ENCODE measurements around the gene PNPT1. TPM values are rescaled to one million over a fixed set of nuclear protein-coding genes. Genes with fewer than 3 reads are reported as not detected.

The PNPT1 gene
- total and polyA plus RNA-seq, 9 of the 15 experiments (the other 6 are each of a cell fraction or from before 2014, with no cell fraction given), result 46.5 to 104 (median 62.7) TPM

GRCh38 chr2:55710025-55710424, 16.4 kb upstream of the PNPT1 start (continued):
- TF ChIP-seq KDM2B (CRISPR knock-in tag; IDR thresholded peaks at IDR 0.05), result no peak
- no peak for TF ChIP-seq SOX6 (IDR thresholded peaks at IDR 0.05)
- no peak for TF ChIP-seq HBP1 (CRISPR knock-in tag; IDR thresholded peaks at IDR 0.05)
- TF ChIP-seq HDAC2 (IDR thresholded peaks at IDR 0.05), result no peak
- TF ChIP-seq, protein P1, sequence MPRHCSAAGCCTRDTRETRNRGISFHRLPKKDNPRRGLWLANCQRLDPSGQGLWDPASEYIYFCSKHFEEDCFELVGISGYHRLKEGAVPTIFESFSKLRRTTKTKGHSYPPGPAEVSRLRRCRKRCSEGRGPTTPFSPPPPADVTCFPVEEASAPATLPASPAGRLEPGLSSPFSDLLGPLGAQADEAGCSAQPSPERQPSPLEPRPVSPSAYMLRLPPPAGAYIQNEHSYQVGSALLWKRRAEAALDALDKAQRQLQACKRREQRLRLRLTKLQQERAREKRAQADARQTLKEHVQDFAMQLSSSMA (CRISPR knock-in tag; IDR thresholded peaks at IDR 0.05), result no peak
- TF ChIP-seq CHD2 (IDR thresholded peaks at IDR 0.05; ENCODE audit: low read depth, low read length), result no peak
- no peak for TF ChIP-seq MAX (CRISPR knock-in tag; IDR thresholded peaks at IDR 0.05)

GRCh38 chr2:55707751-55708150, 14.1 kb upstream of the PNPT1 start:
- no peak for FAIRE-seq
- TF ChIP-seq BCOR (IDR thresholded peaks at IDR 0.05), result no peak
- TF ChIP-seq ZNF232 (CRISPR knock-in tag; IDR thresholded peaks at IDR 0.05), result no peak
- TF ChIP-seq MAX (CRISPR knock-in tag; IDR thresholded peaks at IDR 0.05), result no peak
- TF ChIP-seq, protein P2, sequence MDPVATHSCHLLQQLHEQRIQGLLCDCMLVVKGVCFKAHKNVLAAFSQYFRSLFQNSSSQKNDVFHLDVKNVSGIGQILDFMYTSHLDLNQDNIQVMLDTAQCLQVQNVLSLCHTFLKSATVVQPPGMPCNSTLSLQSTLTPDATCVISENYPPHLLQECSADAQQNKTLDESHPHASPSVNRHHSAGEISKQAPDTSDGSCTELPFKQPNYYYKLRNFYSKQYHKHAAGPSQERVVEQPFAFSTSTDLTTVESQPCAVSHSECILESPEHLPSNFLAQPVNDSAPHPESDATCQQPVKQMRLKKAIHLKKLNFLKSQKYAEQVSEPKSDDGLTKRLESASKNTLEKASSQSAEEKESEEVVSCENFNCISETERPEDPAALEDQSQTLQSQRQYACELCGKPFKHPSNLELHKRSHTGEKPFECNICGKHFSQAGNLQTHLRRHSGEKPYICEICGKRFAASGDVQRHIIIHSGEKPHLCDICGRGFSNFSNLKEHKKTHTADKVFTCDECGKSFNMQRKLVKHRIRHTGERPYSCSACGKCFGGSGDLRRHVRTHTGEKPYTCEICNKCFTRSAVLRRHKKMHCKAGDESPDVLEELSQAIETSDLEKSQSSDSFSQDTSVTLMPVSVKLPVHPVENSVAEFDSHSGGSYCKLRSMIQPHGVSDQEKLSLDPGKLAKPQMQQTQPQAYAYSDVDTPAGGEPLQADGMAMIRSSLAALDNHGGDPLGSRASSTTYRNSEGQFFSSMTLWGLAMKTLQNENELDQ (CRISPR knock-in tag; IDR thresholded peaks at IDR 0.05; ENCODE audit: borderline replicate concordance), result no peak
- TF ChIP-seq ZBTB17 (CRISPR knock-in tag; IDR thresholded peaks at IDR 0.05), result no peak
- TF ChIP-seq MECOM (CRISPR knock-in tag; IDR thresholded peaks at IDR 0.05), result no peak
- no peak for TF ChIP-seq ARNT (IDR thresholded peaks at IDR 0.05)
- TF ChIP-seq ZNF586 (CRISPR knock-in tag; conservative IDR thresholded peaks at IDR 0.05), result no peak
- no peak for TF ChIP-seq SRSF3 (IDR thresholded peaks at IDR 0.05; ENCODE audit: insufficient read depth, low read length)
- no peak for TF ChIP-seq SAP30 (IDR thresholded peaks at IDR 0.05; ENCODE audit: borderline replicate concordance, insufficient read depth, low read depth, low read length, poor library complexity, severe bottlenecking)
- TF ChIP-seq ZNF551 (CRISPR knock-in tag; IDR thresholded peaks at IDR 0.05), result no peak
- TF ChIP-seq OTX1 (CRISPR knock-in tag; IDR thresholded peaks at IDR 0.05), result no peak
- TF ChIP-seq ZNF445 (CRISPR knock-in tag; IDR thresholded peaks at IDR 0.05; ENCODE audit: low read depth), result no peak

More at GRCh38 chr2:55707751-55708150, 14.1 kb upstream of the PNPT1 start:
- peaks cover 3 to 5% of the 10 kb centered on the region in 2 experiments; a peak in 4 of 5 replicates for H3K4me1 ChIP-seq (replicated peaks in 1 of 2; ENCODE audit: control insufficient read depth in 2 of 2, insufficient read depth in 2 of 2, low read length in 2 of 2)
- no peak for ATAC-seq
- H4K20me1 ChIP-seq (replicated peaks; ENCODE audit: control insufficient read depth, insufficient read depth, low read length), result no peaks in the 10 kb centered on the region
- no peaks in the 10 kb centered on the region for H3K9me3 ChIP-seq (replicated peaks; ENCODE audit: control insufficient read depth, insufficient read depth, low read depth, low read length)
- in situ Hi-C loops (cut with MboI) (loop anchor here (25.0 kb wide), 1 partner anchor 1805 kb away; no protein-coding TSS in a partner anchor), intact Hi-C loops (cut with micrococcal nuclease) (no loop called here)
- no peak overlapping the region for H3K9ac ChIP-seq (ENCODE audit: insufficient read depth in 1 of 2, low read depth in 2 of 2, low read length in 2 of 2)
- H2AFZ ChIP-seq (ENCODE audit: low read depth, low read length), result peak overlapping the region; percentile 8; the same call in 1 of the 2 replicates
- no peaks in the 10 kb centered on the region for H3K79me2 ChIP-seq (ENCODE audit: control insufficient read depth, insufficient read depth, low read length)
- H3K27me3 ChIP-seq (ENCODE audit: control insufficient read depth in 2 of 2, insufficient read depth in 2 of 2, low read length in 2 of 2), result peaks cover 0 to 2% of the 10 kb centered on the region in 2 experiments; a peak in 3 of 5 replicates
- BruUV-seq (replicated peaks), result no TSS peak
- H3K36me3 ChIP-seq (ENCODE audit: control insufficient read depth, insufficient read depth, low read length), result no peaks in the 10 kb centered on the region
- ChIA-PET CTCF (ENCODE audit: low intra/inter-chr PET ratio) (no interaction called here), POLR2A (no interaction called here)
- no peak overlapping the region for H3K4me3 ChIP-seq
- DNase-seq (ENCODE audit: extremely low read depth in 1 of 4, low spot score in 3 of 4), result no peak
- no peak overlapping the region for H3K27ac ChIP-seq (ENCODE audit: extremely low read depth, low read depth, low read length)
- H3K4me2 ChIP-seq (ENCODE audit: insufficient read depth, low read length), result no peak overlapping the region
- no peaks in the 10 kb centered on the region for H3K9me1 ChIP-seq (ENCODE audit: control insufficient read depth, insufficient read depth, low read length)
- WGBS (ENCODE audit: insufficient coverage, low coverage, missing lambda C conversion rate), result 0% methylated on average over 1 of the region's 1 CpG

Measured in K562 (cell line).